ENCODE measurements around the gene JSRP1. TPM values are rescaled to one million over a fixed set of nuclear protein-coding genes. Genes with fewer than 3 reads are reported as not detected.

Gene JSRP1
- total RNA-seq, 1 donor from 2014 or later, result not detected

GRCh38 chr19:2208975-2209374 lies 47.2 kb downstream of the JSRP1 start:
- peaks cover 4% of the 10 kb centered on the region for H3K36me3 Mint-ChIP-seq (ENCODE audit: unreplicated experiment)
- peaks cover 2% of the 10 kb centered on the region for H3K4me1 Mint-ChIP-seq (ENCODE audit: low read depth, unreplicated experiment)
- peaks cover 5% of the 10 kb centered on the region for H3K27me3 Mint-ChIP-seq (ENCODE audit: unreplicated experiment)
- DNase-seq, result no peak
- H3K27ac Mint-ChIP-seq (ENCODE audit: unreplicated experiment), result no peak overlapping the region
- H3K4me3 Mint-ChIP-seq (ENCODE audit: unreplicated experiment), result no peak overlapping the region
- peaks cover 3% of the 10 kb centered on the region for H3K9me3 Mint-ChIP-seq (ENCODE audit: unreplicated experiment)
- no peak for TF ChIP-seq CTCF (IDR thresholded peaks at IDR 0.05; ENCODE audit: partially characterized antibody, unreplicated experiment)

GRCh38 chr19:2207991-2208860 lies 48.0 kb downstream of the JSRP1 start:
- no peak overlapping the region for H3K27ac Mint-ChIP-seq (ENCODE audit: unreplicated experiment)
- peaks cover 5% of the 10 kb centered on the region for H3K27me3 Mint-ChIP-seq (ENCODE audit: unreplicated experiment)
- H3K9me3 Mint-ChIP-seq (ENCODE audit: unreplicated experiment), result peaks cover 3% of the 10 kb centered on the region
- DNase-seq, result peak; percentile 56
- H3K4me3 Mint-ChIP-seq (ENCODE audit: unreplicated experiment), result no peak overlapping the region
- H3K36me3 Mint-ChIP-seq (ENCODE audit: unreplicated experiment), result peaks cover 4% of the 10 kb centered on the region
- TF ChIP-seq CTCF (IDR thresholded peaks at IDR 0.05; ENCODE audit: partially characterized antibody, unreplicated experiment), result no peak
- peaks cover under 1% of the 10 kb centered on the region for H3K4me1 Mint-ChIP-seq (ENCODE audit: low read depth, unreplicated experiment)

- no peak for TF ChIP-seq CTCF (IDR thresholded peaks at IDR 0.05; ENCODE audit: partially characterized antibody, unreplicated experiment)
- Mint-ChIP-seq H3K9me3 (ENCODE audit: unreplicated experiment) (peaks cover 3% of the 10 kb centered on the region), H3K4me1 (ENCODE audit: low read depth, unreplicated experiment) (no peaks in the 10 kb centered on the region), H3K27me3 (ENCODE audit: unreplicated experiment) (peaks cover 4% of the 10 kb centered on the region), H3K36me3 (ENCODE audit: unreplicated experiment) (peaks cover 4% of the 10 kb centered on the region), H3K27ac (ENCODE audit: unreplicated experiment) (no peak overlapping the region), H3K4me3 (ENCODE audit: unreplicated experiment) (no peak overlapping the region)
- DNase-seq, result no peak
Measured at GRCh38 chr19:2207008-2207407, 49.2 kb downstream of the JSRP1 start.

GRCh38 chr19:2202366-2202765 lies 53.9 kb downstream of the JSRP1 start:
- no peak overlapping the region for H3K4me3 Mint-ChIP-seq (ENCODE audit: unreplicated experiment)
- H3K4me1 Mint-ChIP-seq (ENCODE audit: low read depth, unreplicated experiment), result peaks cover 8% of the 10 kb centered on the region
- H3K27ac Mint-ChIP-seq (ENCODE audit: unreplicated experiment), result no peak overlapping the region
- TF ChIP-seq CTCF (IDR thresholded peaks at IDR 0.05; ENCODE audit: partially characterized antibody, unreplicated experiment), result no peak
- peaks cover 9% of the 10 kb centered on the region for H3K27me3 Mint-ChIP-seq (ENCODE audit: unreplicated experiment)
- H3K36me3 Mint-ChIP-seq (ENCODE audit: unreplicated experiment), result no peaks in the 10 kb centered on the region
- DNase-seq, result no peak
- peaks cover 5% of the 10 kb centered on the region for H3K9me3 Mint-ChIP-seq (ENCODE audit: unreplicated experiment)

Small RNA genes lying within 50 kb of the gene (microRNA-seq; reads per million reads assigned to microRNA genes)
- gene MIR1227 (ENCODE audit: unreplicated experiment) (144 reads per million, percentile 77 among the genes with 10 or more reads in this experiment), gene MIR4321 (ENCODE audit: unreplicated experiment) (not detected)

Other genes starting within 250 kb of the JSRP1 start
- 70.4 TPM for gene BTBD2, start 240.7 kb downstream of the JSRP1 start, total RNA-seq (ENCODE audit: unreplicated experiment)
- gene MKNK2, start 205.2 kb downstream of the JSRP1 start, total RNA-seq (ENCODE audit: unreplicated experiment), result 149 TPM
- gene MOB3A, start 160.1 kb downstream of the JSRP1 start, total RNA-seq (ENCODE audit: unreplicated experiment), result 66.0 TPM
- 10.6 TPM for gene IZUMO4, start 159.5 kb downstream of the JSRP1 start, total RNA-seq (ENCODE audit: unreplicated experiment)
- gene AP3D1, start 104.9 kb downstream of the JSRP1 start, total RNA-seq (ENCODE audit: unreplicated experiment), result 133 TPM
- 71.4 TPM for gene DOT1L, start 92.5 kb downstream of the JSRP1 start, total RNA-seq (ENCODE audit: unreplicated experiment)
- 164 TPM for gene PLEKHJ1, start 20.1 kb downstream of the JSRP1 start, total RNA-seq (ENCODE audit: unreplicated experiment)
- gene SF3A2, start 19.6 kb downstream of the JSRP1 start, total RNA-seq (ENCODE audit: unreplicated experiment), result 101 TPM
- 11.0 TPM for gene AMH, start 7.1 kb downstream of the JSRP1 start, total RNA-seq (ENCODE audit: unreplicated experiment)
- gene PEAK3, start 25.8 kb upstream of the JSRP1 start, total RNA-seq (ENCODE audit: unreplicated experiment), result not detected
- 0.25 TPM for gene LINGO3, start 51.7 kb upstream of the JSRP1 start, total RNA-seq (ENCODE audit: unreplicated experiment)
- 105 TPM for gene LSM7, start 72.2 kb upstream of the JSRP1 start, total RNA-seq (ENCODE audit: unreplicated experiment)
- gene SPPL2B, start 72.3 kb upstream of the JSRP1 start, total RNA-seq (ENCODE audit: unreplicated experiment), result 166 TPM
- gene TMPRSS9, start 103.8 kb upstream of the JSRP1 start, total RNA-seq (ENCODE audit: unreplicated experiment), result 0.29 TPM
- 91.5 TPM for gene TIMM13, start 171.2 kb upstream of the JSRP1 start, total RNA-seq (ENCODE audit: unreplicated experiment)
- gene LMNB2, start 200.5 kb upstream of the JSRP1 start, total RNA-seq (ENCODE audit: unreplicated experiment), result 45.8 TPM
- gene GADD45B, start 219.7 kb upstream of the JSRP1 start, total RNA-seq (ENCODE audit: unreplicated experiment), result 3.8 TPM

All from glutamatergic neuron (in vitro differentiated cells).